ENCODE measurements around the gene RBMS3.

RBMS3 gene

GRCh38 chr3:29565236-29565635, 284.4 kb downstream of the RBMS3 start:
- CTCF ChIA-PET = no interaction called here
- H3K9me3 ChIP-seq (ENCODE audit: control extremely low read depth in 1 of 5, control insufficient read depth in 4 of 5, insufficient read depth in 2 of 5, low read depth in 1 of 5, low read length in 4 of 5) = no peaks in the 10 kb centered on the region
- POLR2A ChIA-PET = interaction anchor here (0.8 kb wide), 1 partner anchor 12 kb away, joined by 3 read pairs; no protein-coding TSS in a partner anchor
- no peaks in the 10 kb centered on the region for H3K27me3 ChIP-seq (replicated peaks in 2 of 5; ENCODE audit: control insufficient read depth in 4 of 5, insufficient read depth in 5 of 5, low read length in 4 of 5)
- DNase-seq = no peak
- no peak overlapping the region for H3K4me3 ChIP-seq (ENCODE audit: control insufficient read depth in 1 of 7, extremely low read depth in 1 of 7, insufficient read depth in 4 of 7, low read depth in 2 of 7, low read length in 6 of 7)
- H3K36me3 ChIP-seq (ENCODE audit: control insufficient read depth in 4 of 4, insufficient read depth in 4 of 4, low read length in 3 of 4) = no peaks in the 10 kb centered on the region
- no peak overlapping the region for H3K27ac ChIP-seq (ENCODE audit: insufficient read depth in 1 of 2, low read depth in 1 of 2, low read length in 2 of 2, poor library complexity in 1 of 2, severe bottlenecking in 2 of 2)
- no peaks in the 10 kb centered on the region for H3K4me1 ChIP-seq (ENCODE audit: control extremely low read depth in 1 of 4, control insufficient read depth in 4 of 4, insufficient read depth in 4 of 4, low read length in 3 of 4)

GRCh38 chr3:29567501-29567900, 286.6 kb downstream of the RBMS3 start:
- H3K36me3 ChIP-seq (ENCODE audit: control insufficient read depth in 4 of 4, insufficient read depth in 4 of 4, low read length in 3 of 4) = no peaks in the 10 kb centered on the region
- H3K4me1 ChIP-seq (ENCODE audit: control extremely low read depth in 1 of 4, control insufficient read depth in 4 of 4, insufficient read depth in 4 of 4, low read length in 3 of 4) = no peaks in the 10 kb centered on the region
- no peak overlapping the region for H3K27ac ChIP-seq (ENCODE audit: insufficient read depth in 1 of 2, low read depth in 1 of 2, low read length in 2 of 2, poor library complexity in 1 of 2, severe bottlenecking in 2 of 2)
- ChIA-PET POLR2A (no interaction called here), CTCF (no interaction called here)
- H3K9me3 ChIP-seq (ENCODE audit: control extremely low read depth in 1 of 5, control insufficient read depth in 4 of 5, insufficient read depth in 2 of 5, low read depth in 1 of 5, low read length in 4 of 5) = no peaks in the 10 kb centered on the region
- no peaks in the 10 kb centered on the region for H3K27me3 ChIP-seq (replicated peaks in 2 of 5; ENCODE audit: control insufficient read depth in 4 of 5, insufficient read depth in 5 of 5, low read length in 4 of 5)
- 93% methylated on average over 3 of the region's 4 CpGs for WGBS (ENCODE audit: insufficient coverage)
- no peak overlapping the region for H3K4me3 ChIP-seq (ENCODE audit: control insufficient read depth in 1 of 7, extremely low read depth in 1 of 7, insufficient read depth in 4 of 7, low read depth in 2 of 7, low read length in 6 of 7)
- DNase-seq = no peak

- no peak overlapping the region for H3K4me3 ChIP-seq (ENCODE audit: control insufficient read depth in 1 of 7, extremely low read depth in 1 of 7, insufficient read depth in 4 of 7, low read depth in 2 of 7, low read length in 6 of 7)
- H3K36me3 ChIP-seq (ENCODE audit: control insufficient read depth in 4 of 4, insufficient read depth in 4 of 4, low read length in 3 of 4) = no peaks in the 10 kb centered on the region
- no CpG with 5 or more reads among the region's 2 CpGs for WGBS (ENCODE audit: insufficient coverage)
- H3K9me3 ChIP-seq (ENCODE audit: control extremely low read depth in 1 of 5, control insufficient read depth in 4 of 5, insufficient read depth in 2 of 5, low read depth in 1 of 5, low read length in 4 of 5) = no peaks in the 10 kb centered on the region
- H3K27ac ChIP-seq (ENCODE audit: insufficient read depth in 1 of 2, low read depth in 1 of 2, low read length in 2 of 2, poor library complexity in 1 of 2, severe bottlenecking in 2 of 2) = no peak overlapping the region
- no peaks in the 10 kb centered on the region for H3K27me3 ChIP-seq (replicated peaks in 2 of 5; ENCODE audit: control insufficient read depth in 4 of 5, insufficient read depth in 5 of 5, low read length in 4 of 5)
- no peaks in the 10 kb centered on the region for H3K4me1 ChIP-seq (ENCODE audit: control extremely low read depth in 1 of 4, control insufficient read depth in 4 of 4, insufficient read depth in 4 of 4, low read length in 3 of 4)
- ChIA-PET CTCF (no interaction called here), POLR2A (no interaction called here)
- DNase-seq = no peak
These were observed 287.5 kb downstream of the RBMS3 start for GRCh38 chr3:29568355-29568754.

GRCh38 chr3:29576181-29576580, 295.3 kb downstream of the RBMS3 start:
- Histone ChIP-seq H3K9me3 (ENCODE audit: control extremely low read depth in 1 of 5, control insufficient read depth in 4 of 5, insufficient read depth in 2 of 5, low read depth in 1 of 5, low read length in 4 of 5) (no peaks in the 10 kb centered on the region), H3K36me3 (ENCODE audit: control insufficient read depth in 4 of 4, insufficient read depth in 4 of 4, low read length in 3 of 4) (no peaks in the 10 kb centered on the region), H3K4me1 (ENCODE audit: control extremely low read depth in 1 of 4, control insufficient read depth in 4 of 4, insufficient read depth in 4 of 4, low read length in 3 of 4) (no peaks in the 10 kb centered on the region), H3K27me3 (replicated peaks in 2 of 5; ENCODE audit: control insufficient read depth in 4 of 5, insufficient read depth in 5 of 5, low read length in 4 of 5) (no peaks in the 10 kb centered on the region), H3K27ac (ENCODE audit: insufficient read depth in 1 of 2, low read depth in 1 of 2, low read length in 2 of 2, poor library complexity in 1 of 2, severe bottlenecking in 2 of 2) (no peak overlapping the region), H3K4me3 (ENCODE audit: control insufficient read depth in 1 of 7, extremely low read depth in 1 of 7, insufficient read depth in 4 of 7, low read depth in 2 of 7, low read length in 6 of 7) (no peak overlapping the region)
- ChIA-PET POLR2A (no interaction called here), CTCF (no interaction called here)
- no peak for DNase-seq
- WGBS (ENCODE audit: insufficient coverage) = no CpG with 5 or more reads among the region's 1 CpG

- no peaks in the 10 kb centered on the region for H3K9me3 ChIP-seq (ENCODE audit: control extremely low read depth in 1 of 5, control insufficient read depth in 4 of 5, insufficient read depth in 2 of 5, low read depth in 1 of 5, low read length in 4 of 5)
- POLR2A ChIA-PET = no interaction called here
- H3K27ac ChIP-seq (ENCODE audit: insufficient read depth in 1 of 2, low read depth in 1 of 2, low read length in 2 of 2, poor library complexity in 1 of 2, severe bottlenecking in 2 of 2) = no peak overlapping the region
- no peak overlapping the region for H3K4me3 ChIP-seq (ENCODE audit: control insufficient read depth in 1 of 7, extremely low read depth in 1 of 7, insufficient read depth in 4 of 7, low read depth in 2 of 7, low read length in 6 of 7)
- no peaks in the 10 kb centered on the region for H3K36me3 ChIP-seq (ENCODE audit: control insufficient read depth in 4 of 4, insufficient read depth in 4 of 4, low read length in 3 of 4)
- CTCF ChIA-PET = no interaction called here
- DNase-seq = no peak
- no peaks in the 10 kb centered on the region for H3K27me3 ChIP-seq (replicated peaks in 2 of 5; ENCODE audit: control insufficient read depth in 4 of 5, insufficient read depth in 5 of 5, low read length in 4 of 5)
- H3K4me1 ChIP-seq (ENCODE audit: control extremely low read depth in 1 of 4, control insufficient read depth in 4 of 4, insufficient read depth in 4 of 4, low read length in 3 of 4) = no peaks in the 10 kb centered on the region
These were observed 295.8 kb downstream of the RBMS3 start for GRCh38 chr3:29576675-29577074.

- CTCF ChIA-PET = no interaction called here
- 100% methylated on average over 2 of the region's 2 CpGs for WGBS (ENCODE audit: insufficient coverage)
- Histone ChIP-seq H3K4me1 (ENCODE audit: control extremely low read depth in 1 of 4, control insufficient read depth in 4 of 4, insufficient read depth in 4 of 4, low read length in 3 of 4) (no peaks in the 10 kb centered on the region), H3K9me3 (ENCODE audit: control extremely low read depth in 1 of 5, control insufficient read depth in 4 of 5, insufficient read depth in 2 of 5, low read depth in 1 of 5, low read length in 4 of 5) (no peaks in the 10 kb centered on the region), H3K36me3 (ENCODE audit: control insufficient read depth in 4 of 4, insufficient read depth in 4 of 4, low read length in 3 of 4) (no peaks in the 10 kb centered on the region), H3K4me3 (ENCODE audit: control insufficient read depth in 1 of 7, extremely low read depth in 1 of 7, insufficient read depth in 4 of 7, low read depth in 2 of 7, low read length in 6 of 7) (no peak overlapping the region), H3K27ac (ENCODE audit: insufficient read depth in 1 of 2, low read depth in 1 of 2, low read length in 2 of 2, poor library complexity in 1 of 2, severe bottlenecking in 2 of 2) (no peak overlapping the region), H3K27me3 (replicated peaks in 2 of 5; ENCODE audit: control insufficient read depth in 4 of 5, insufficient read depth in 5 of 5, low read length in 4 of 5) (no peaks in the 10 kb centered on the region)
- DNase-seq = no peak
- POLR2A ChIA-PET = no interaction called here
These were observed 296.4 kb downstream of the RBMS3 start for GRCh38 chr3:29577250-29577649.

- Histone ChIP-seq H3K9me3 (ENCODE audit: control extremely low read depth in 1 of 5, control insufficient read depth in 4 of 5, insufficient read depth in 2 of 5, low read depth in 1 of 5, low read length in 4 of 5) (no peaks in the 10 kb centered on the region), H3K4me3 (ENCODE audit: control insufficient read depth in 1 of 7, extremely low read depth in 1 of 7, insufficient read depth in 4 of 7, low read depth in 2 of 7, low read length in 6 of 7) (no peak overlapping the region), H3K36me3 (ENCODE audit: control insufficient read depth in 4 of 4, insufficient read depth in 4 of 4, low read length in 3 of 4) (no peaks in the 10 kb centered on the region), H3K27ac (ENCODE audit: insufficient read depth in 1 of 2, low read depth in 1 of 2, low read length in 2 of 2, poor library complexity in 1 of 2, severe bottlenecking in 2 of 2) (no peak overlapping the region), H3K4me1 (ENCODE audit: control extremely low read depth in 1 of 4, control insufficient read depth in 4 of 4, insufficient read depth in 4 of 4, low read length in 3 of 4) (no peaks in the 10 kb centered on the region), H3K27me3 (replicated peaks in 2 of 5; ENCODE audit: control insufficient read depth in 4 of 5, insufficient read depth in 5 of 5, low read length in 4 of 5) (no peaks in the 10 kb centered on the region)
- POLR2A ChIA-PET = no interaction called here
- WGBS (ENCODE audit: insufficient coverage) = no CpG with 5 or more reads among the region's 1 CpG
- CTCF ChIA-PET = no interaction called here
- DNase-seq = no peak
These were observed 300.4 kb downstream of the RBMS3 start for GRCh38 chr3:29581311-29581710.

- CTCF ChIA-PET = no interaction called here
- WGBS (ENCODE audit: insufficient coverage) = 100% methylated on average over 1 of the region's 3 CpGs
- Histone ChIP-seq H3K9me3 (ENCODE audit: control extremely low read depth in 1 of 5, control insufficient read depth in 4 of 5, insufficient read depth in 2 of 5, low read depth in 1 of 5, low read length in 4 of 5) (no peaks in the 10 kb centered on the region), H3K36me3 (ENCODE audit: control insufficient read depth in 4 of 4, insufficient read depth in 4 of 4, low read length in 3 of 4) (no peaks in the 10 kb centered on the region), H3K4me1 (ENCODE audit: control extremely low read depth in 1 of 4, control insufficient read depth in 4 of 4, insufficient read depth in 4 of 4, low read length in 3 of 4) (no peaks in the 10 kb centered on the region), H3K27ac (ENCODE audit: insufficient read depth in 1 of 2, low read depth in 1 of 2, low read length in 2 of 2, poor library complexity in 1 of 2, severe bottlenecking in 2 of 2) (no peak overlapping the region), H3K27me3 (replicated peaks in 2 of 5; ENCODE audit: control insufficient read depth in 4 of 5, insufficient read depth in 5 of 5, low read length in 4 of 5) (no peaks in the 10 kb centered on the region), H3K4me3 (ENCODE audit: control insufficient read depth in 1 of 7, extremely low read depth in 1 of 7, insufficient read depth in 4 of 7, low read depth in 2 of 7, low read length in 6 of 7) (no peak overlapping the region)
- POLR2A ChIA-PET = no interaction called here
- DNase-seq = no peak
These were observed 301.4 kb downstream of the RBMS3 start for GRCh38 chr3:29582273-29582672.
